HepG2 (cell line): ENCODE results near the gene PCSK5. TPM values are rescaled to one million over a fixed set of nuclear protein-coding genes. Genes with fewer than 3 reads are reported as not detected.

Source experiments
- ATF3 ChIP-seq: sonication (generic); formaldehyde crosslinking; IDR thresholded peaks from 2 replicates; pipeline ENCODE4 v1.4.0; 2020; ENCODE audit warnings: missing genetic modification reagents
- ATM ChIP-seq: fragments of 450-650 bp; IDR thresholded peaks from 2 replicates; pipeline ENCODE4 v1.7.1; 2017; ENCODE audit warnings: mild to moderate bottlenecking, borderline replicate concordance
- ERF ChIP-seq: IDR thresholded peaks from 2 replicates; pipeline ENCODE4 v1.6.1; 2018; ENCODE audit warnings: missing biosample characterization, missing genetic modification reagents
- ETS1 ChIP-seq: sonication (generic); formaldehyde crosslinking; IDR thresholded peaks from 2 replicates; pipeline ENCODE4 v1.4.0; 2020; ENCODE audit warnings: missing genetic modification reagents
- ETV5 ChIP-seq: IDR thresholded peaks from 2 replicates; pipeline ENCODE4 v1.6.1; 2018; ENCODE audit warnings: missing biosample characterization, missing genetic modification reagents, inconsistent platforms, borderline replicate concordance
- GABPA ChIP-seq, 2 experiments: IDR thresholded peaks; 2 replicates each; pipeline ENCODE4 v1.6.1; 2011 to 2016; ENCODE audit warnings: low read depth in 2 of 2, low read length in 1 of 2, missing biosample characterization in 1 of 2, missing genetic modification characterization in 1 of 2
- GLI4 ChIP-seq: sonication (generic); formaldehyde crosslinking; IDR thresholded peaks from 2 replicates; pipeline ENCODE4 v1.5.1; 2020; ENCODE audit warnings: missing genetic modification reagents, mild to moderate bottlenecking, moderate library complexity, borderline replicate concordance
- IKZF5 ChIP-seq: IDR thresholded peaks from 2 replicates; pipeline ENCODE4 v1.6.1; 2018; ENCODE audit warnings: missing genetic modification reagents, mild to moderate bottlenecking, missing compliant biosample characterization
- KDM2A ChIP-seq: sonication (generic); formaldehyde crosslinking; IDR thresholded peaks from 2 replicates; pipeline ENCODE4 v1.4.0; 2020; ENCODE audit warnings: low read depth, missing genetic modification reagents, borderline replicate concordance
- MEF2D ChIP-seq: sonication (generic); formaldehyde crosslinking; IDR thresholded peaks from 2 replicates; pipeline ENCODE4 v1.5.1; 2020; ENCODE audit warnings: mild to moderate bottlenecking, missing genetic modification reagents
- NFIC ChIP-seq: IDR thresholded peaks from 2 replicates; pipeline ENCODE4 v1.6.1; 2012; ENCODE audit warnings: mild to moderate bottlenecking, low read length, inconsistent platforms
- NKX3-1 ChIP-seq: sonication (generic); formaldehyde crosslinking; IDR thresholded peaks from 2 replicates; pipeline ENCODE4 v1.5.0; 2020; ENCODE audit warnings: missing genetic modification reagents
- NR1H2 ChIP-seq: sonication (generic); formaldehyde crosslinking; IDR thresholded peaks from 2 replicates; pipeline ENCODE4 v1.8.1; 2022; ENCODE audit warnings: low read depth, missing genetic modification reagents, borderline replicate concordance
- NR2F6 ChIP-seq, 2 experiments: IDR thresholded peaks; 2 replicates each; pipeline ENCODE4 v1.6.1; 2016; ENCODE audit warnings: antibody characterized with exemption in 1 of 2, mild to moderate bottlenecking in 1 of 2
- PAWR ChIP-seq: sonication (generic); formaldehyde crosslinking; IDR thresholded peaks from 2 replicates; pipeline ENCODE4 v1.4.0; 2020; ENCODE audit warnings: missing genetic modification reagents, mild to moderate bottlenecking, borderline replicate concordance
- SMC3 ChIP-seq: IDR thresholded peaks from 2 replicates; pipeline ENCODE4 v1.6.1; 2011; ENCODE audit warnings: low read length, improper control_type of control experiment
- TBP ChIP-seq: sonication (generic); formaldehyde crosslinking; IDR thresholded peaks from 2 replicates; pipeline ENCODE4 v1.5.0; 2020; ENCODE audit warnings: missing genetic modification reagents
- XBP1 ChIP-seq: sonication (generic); formaldehyde crosslinking; IDR thresholded peaks from 2 replicates; pipeline ENCODE4 v1.5.0; 2020; ENCODE audit warnings: missing genetic modification reagents
- ZBTB10 ChIP-seq: sonication (generic); formaldehyde crosslinking; IDR thresholded peaks from 2 replicates; pipeline ENCODE4 v1.4.0; 2020; ENCODE audit warnings: missing genetic modification reagents, borderline replicate concordance
- ZBTB8A ChIP-seq: sonication (generic); formaldehyde crosslinking; IDR thresholded peaks from 2 replicates; pipeline ENCODE4 v1.4.0; 2020; ENCODE audit warnings: mild to moderate bottlenecking, low read depth, missing genetic modification reagents, borderline replicate concordance
- ZKSCAN5 ChIP-seq: sonication (generic); formaldehyde crosslinking; IDR thresholded peaks from 2 replicates; pipeline ENCODE4 v1.5.1; 2020; ENCODE audit warnings: mild to moderate bottlenecking, missing genetic modification reagents
- ZNF275 ChIP-seq: sonication (generic); formaldehyde crosslinking; IDR thresholded peaks from 2 replicates; pipeline ENCODE4 v1.8.0; 2022; ENCODE audit warnings: missing genetic modification reagents, mild to moderate bottlenecking, inconsistent platforms, borderline replicate concordance
- ZNF333 ChIP-seq: sonication (generic); formaldehyde crosslinking; IDR thresholded peaks from 2 replicates; pipeline ENCODE4 v1.4.0; 2020; ENCODE audit warnings: mild to moderate bottlenecking, missing genetic modification reagents, borderline replicate concordance
- ZNF33B ChIP-seq: sonication (generic); formaldehyde crosslinking; IDR thresholded peaks from 2 replicates; pipeline ENCODE4 v1.5.1; 2020; ENCODE audit warnings: mild to moderate bottlenecking, missing genetic modification reagents
- ZNF572 ChIP-seq: sonication (generic); formaldehyde crosslinking; IDR thresholded peaks from 2 replicates; pipeline ENCODE4 v1.5.1; 2020; ENCODE audit warnings: mild to moderate bottlenecking, missing genetic modification reagents
- ZNF850 ChIP-seq: sonication (generic); formaldehyde crosslinking; conservative IDR thresholded peaks from 2 replicates; pipeline ENCODE4 v1.9.0; 2021; ENCODE audit warnings: mild to moderate bottlenecking, missing genetic modification reagents
- polyA plus RNA-seq, 8 experiments: library from polyadenylated mRNA; depleted of rRNA in 3 of 8; stranded (reverse) in 7 of 8; unstranded in 1 of 8; fragments of >200 nt; fragmentation: Illumina TruSeq in 4 of 8; extraction: Trizol in 4 of 8; gene quantifications; 2 replicates each; pipeline versions ENCODE4 v1.2.1 to v1.2.3, GENCODE V29; 2011 to 2016; ENCODE audit warnings: low read depth in 4 of 8, missing spikeins in 1 of 8, mixed read lengths in 1 of 8; ENCODE audit not compliant: insufficient read depth in 1 of 8
- total RNA-seq, 5 experiments: library from RNA; depleted of rRNA; stranded (reverse); fragments of >200 nt; fragmentation: Illumina TruSeq; extraction: Trizol; gene quantifications; 2 replicates each; pipeline ENCODE4 v1.2.3, GENCODE V29; 2016; ENCODE audit warnings: low read depth in 1 of 5

The PCSK5 gene
- total and polyA plus RNA-seq, 2 of the 13 experiments (the other 11 are each of a cell fraction or from before 2014, with no cell fraction given): 0.55 to 0.66 TPM

GRCh38 chr9:76394960-76395252, 504.4 kb downstream of the PCSK5 start (continued):
- TF ChIP-seq ZBTB10 (no peak), KDM2A (peak; percentile 62; the same call in 1 of the 2 replicates), ZNF275 (no peak), ZBTB8A (CRISPR knock-in tag) (no peak), SMC3 (no peak), ETS1 (no peak), NKX3-1 (CRISPR knock-in tag) (no peak), ZNF333 (CRISPR knock-in tag) (no peak), ZKSCAN5 (no peak), ATF3 (CRISPR knock-in tag) (no peak), NR2F6 (IDR thresholded peaks at IDR 0.05) (no peak), NR2F6 (CRISPR knock-in tag; IDR thresholded peaks at IDR 0.05) (peak; percentile 29; the same call in 1 of the 2 replicates), TBP (no peak), GLI4 (CRISPR knock-in tag) (no peak), NR1H2 (CRISPR knock-in tag) (no peak), ZNF33B (CRISPR knock-in tag) (no peak), IKZF5 (peak; percentile 14; the same call in 1 of the 2 replicates), ETV5 (CRISPR knock-in tag) (peak; percentile 26; the same call in 1 of the 2 replicates), GABPA (IDR thresholded peaks at IDR 0.05; ENCODE audit: low read depth, low read length) (no peak), GABPA (CRISPR knock-in tag; IDR thresholded peaks at IDR 0.05; ENCODE audit: low read depth) (no peak), ZNF572 (CRISPR knock-in tag) (no peak), ATM (no peak), ZNF850 (CRISPR knock-in tag) (no peak), XBP1 (CRISPR knock-in tag) (no peak), NFIC (no peak), ERF (CRISPR knock-in tag) (no peak; the same call in 1 of the 2 replicates), MEF2D (CRISPR knock-in tag) (0 out of 2 replicates have a peak, but pooled peaks have one; percentile 33), PAWR (CRISPR knock-in tag) (no peak)
